ENCODE measurements around the gene PIEZO2.

PIEZO2 gene

GRCh38 chr18:10950876-10951630 lies 198.3 kb downstream of the PIEZO2 start:
- Histone ChIP-seq H3K9ac (ENCODE audit: low read length) (no peak overlapping the region), H3K27me3 (ENCODE audit: control insufficient read depth, insufficient read depth, low read length) (no peaks in the 10 kb centered on the region), H3K36me3 (ENCODE audit: control insufficient read depth, low read depth, low read length) (no peaks in the 10 kb centered on the region), H3K4me3 (ENCODE audit: low read length) (no peak overlapping the region), H3K27ac (ENCODE audit: low read length) (no peak overlapping the region), H3K9me3 (ENCODE audit: control insufficient read depth, low read depth, low read length) (peaks cover 7% of the 10 kb centered on the region), H3K4me1 (ENCODE audit: control insufficient read depth, low read depth, low read length) (no peaks in the 10 kb centered on the region)

GRCh38 chr18:10950080-10950875 lies 199.1 kb downstream of the PIEZO2 start:
- H3K4me1 ChIP-seq (ENCODE audit: control insufficient read depth, low read depth, low read length) = no peaks in the 10 kb centered on the region

GRCh38 chr18:10949655-10950054 lies 199.7 kb downstream of the PIEZO2 start:
- Histone ChIP-seq H3K27me3 (ENCODE audit: control insufficient read depth, insufficient read depth, low read length) (no peaks in the 10 kb centered on the region), H3K27ac (ENCODE audit: low read length) (no peak overlapping the region), H3K9ac (ENCODE audit: low read length) (no peak overlapping the region), H3K9me3 (ENCODE audit: control insufficient read depth, low read depth, low read length) (peaks cover 21% of the 10 kb centered on the region), H3K36me3 (ENCODE audit: control insufficient read depth, low read depth, low read length) (no peaks in the 10 kb centered on the region), H3K4me1 (ENCODE audit: control insufficient read depth, low read depth, low read length) (no peaks in the 10 kb centered on the region), H3K4me3 (ENCODE audit: low read length) (no peak overlapping the region)

More at GRCh38 chr18:10950080-10950875, 199.1 kb downstream of the PIEZO2 start:
- Histone ChIP-seq H3K9ac (ENCODE audit: low read length) (no peak overlapping the region), H3K36me3 (ENCODE audit: control insufficient read depth, low read depth, low read length) (no peaks in the 10 kb centered on the region), H3K4me3 (ENCODE audit: low read length) (no peak overlapping the region), H3K27ac (ENCODE audit: low read length) (no peak overlapping the region), H3K9me3 (ENCODE audit: control insufficient read depth, low read depth, low read length) (peaks cover 14% of the 10 kb centered on the region), H3K27me3 (ENCODE audit: control insufficient read depth, insufficient read depth, low read length) (no peaks in the 10 kb centered on the region)

- Histone ChIP-seq H3K4me3 (ENCODE audit: low read length) (no peak overlapping the region), H3K27me3 (ENCODE audit: control insufficient read depth, insufficient read depth, low read length) (no peaks in the 10 kb centered on the region), H3K36me3 (ENCODE audit: control insufficient read depth, low read depth, low read length) (no peaks in the 10 kb centered on the region), H3K9ac (ENCODE audit: low read length) (no peak overlapping the region), H3K4me1 (ENCODE audit: control insufficient read depth, low read depth, low read length) (no peaks in the 10 kb centered on the region), H3K27ac (ENCODE audit: low read length) (no peak overlapping the region), H3K9me3 (ENCODE audit: control insufficient read depth, low read depth, low read length) (peaks cover 22% of the 10 kb centered on the region)
Observed at GRCh38 chr18:10948421-10948820, 200.9 kb downstream of the PIEZO2 start.

GRCh38 chr18:10946058-10946457 lies 203.3 kb downstream of the PIEZO2 start:
- Histone ChIP-seq H3K4me1 (ENCODE audit: control insufficient read depth, low read depth, low read length) (no peaks in the 10 kb centered on the region), H3K9ac (ENCODE audit: low read length) (no peak overlapping the region), H3K27ac (ENCODE audit: low read length) (no peak overlapping the region), H3K36me3 (ENCODE audit: control insufficient read depth, low read depth, low read length) (no peaks in the 10 kb centered on the region), H3K9me3 (ENCODE audit: control insufficient read depth, low read depth, low read length) (peaks cover 22% of the 10 kb centered on the region), H3K4me3 (ENCODE audit: low read length) (no peak overlapping the region), H3K27me3 (ENCODE audit: control insufficient read depth, insufficient read depth, low read length) (no peaks in the 10 kb centered on the region)

GRCh38 chr18:10942998-10943397 lies 206.4 kb downstream of the PIEZO2 start:
- H3K4me3 ChIP-seq (ENCODE audit: low read length) = no peak overlapping the region
- H3K36me3 ChIP-seq (ENCODE audit: control insufficient read depth, low read depth, low read length) = no peaks in the 10 kb centered on the region
- H3K9me3 ChIP-seq (ENCODE audit: control insufficient read depth, low read depth, low read length) = peaks cover 22% of the 10 kb centered on the region
- no peak overlapping the region for H3K27ac ChIP-seq (ENCODE audit: low read length)
- no peaks in the 10 kb centered on the region for H3K4me1 ChIP-seq (ENCODE audit: control insufficient read depth, low read depth, low read length)
- no peak overlapping the region for H3K9ac ChIP-seq (ENCODE audit: low read length)
- H3K27me3 ChIP-seq (ENCODE audit: control insufficient read depth, insufficient read depth, low read length) = no peaks in the 10 kb centered on the region

GRCh38 chr18:10939822-10940221 lies 209.5 kb downstream of the PIEZO2 start:
- H3K27me3 ChIP-seq (ENCODE audit: control insufficient read depth, insufficient read depth, low read length) = no peaks in the 10 kb centered on the region
- H3K4me1 ChIP-seq (ENCODE audit: control insufficient read depth, low read depth, low read length) = peaks cover 13% of the 10 kb centered on the region
- no peak overlapping the region for H3K9ac ChIP-seq (ENCODE audit: low read length)
- no peaks in the 10 kb centered on the region for H3K36me3 ChIP-seq (ENCODE audit: control insufficient read depth, low read depth, low read length)
- H3K4me3 ChIP-seq (ENCODE audit: low read length) = no peak overlapping the region
- H3K9me3 ChIP-seq (ENCODE audit: control insufficient read depth, low read depth, low read length) = peaks cover 3% of the 10 kb centered on the region
- no peak overlapping the region for H3K27ac ChIP-seq (ENCODE audit: low read length)

GRCh38 chr18:10937743-10938640 lies 211.4 kb downstream of the PIEZO2 start:
- H3K27ac ChIP-seq (ENCODE audit: low read length) = no peak overlapping the region
- no peak overlapping the region for H3K4me3 ChIP-seq (ENCODE audit: low read length)
- no peaks in the 10 kb centered on the region for H3K27me3 ChIP-seq (ENCODE audit: control insufficient read depth, insufficient read depth, low read length)
- H3K9me3 ChIP-seq (ENCODE audit: control insufficient read depth, low read depth, low read length) = no peaks in the 10 kb centered on the region
- H3K9ac ChIP-seq (ENCODE audit: low read length) = no peak overlapping the region
- no peaks in the 10 kb centered on the region for H3K36me3 ChIP-seq (ENCODE audit: control insufficient read depth, low read depth, low read length)
- H3K4me1 ChIP-seq (ENCODE audit: control insufficient read depth, low read depth, low read length) = peaks cover 20% of the 10 kb centered on the region

- Histone ChIP-seq H3K4me3 (ENCODE audit: low read length) (no peak overlapping the region), H3K36me3 (ENCODE audit: control insufficient read depth, low read depth, low read length) (no peaks in the 10 kb centered on the region), H3K27me3 (ENCODE audit: control insufficient read depth, insufficient read depth, low read length) (no peaks in the 10 kb centered on the region), H3K4me1 (ENCODE audit: control insufficient read depth, low read depth, low read length) (peaks cover 20% of the 10 kb centered on the region), H3K27ac (ENCODE audit: low read length) (no peak overlapping the region), H3K9me3 (ENCODE audit: control insufficient read depth, low read depth, low read length) (no peaks in the 10 kb centered on the region), H3K9ac (ENCODE audit: low read length) (no peak overlapping the region)
Observed at GRCh38 chr18:10936176-10937053, 213.0 kb downstream of the PIEZO2 start.

GRCh38 chr18:10935588-10935987 lies 213.8 kb downstream of the PIEZO2 start:
- H3K4me3 ChIP-seq (ENCODE audit: low read length) = no peak overlapping the region
- no peak overlapping the region for H3K27ac ChIP-seq (ENCODE audit: low read length)
- H3K9me3 ChIP-seq (ENCODE audit: control insufficient read depth, low read depth, low read length) = no peaks in the 10 kb centered on the region
- no peaks in the 10 kb centered on the region for H3K36me3 ChIP-seq (ENCODE audit: control insufficient read depth, low read depth, low read length)
- no peaks in the 10 kb centered on the region for H3K27me3 ChIP-seq (ENCODE audit: control insufficient read depth, insufficient read depth, low read length)
- H3K9ac ChIP-seq (ENCODE audit: low read length) = no peak overlapping the region
- peaks cover 21% of the 10 kb centered on the region for H3K4me1 ChIP-seq (ENCODE audit: control insufficient read depth, low read depth, low read length)
